Colon (tissue), 2 donors: ENCODE results near the gene IL6.
"Not testable (repeated sequence)": the region's sequence is repeated elsewhere in the genome, so short reads cannot be mapped to it uniquely, and the experiment has no call there.

Source experiments
- FAIRE-seq: peaks from 2 replicates; lab custom pipeline; 2012; peaks lifted over from hg19 to GRCh38; lab: Jason Lieb, UNC
- donor health status: control.
- donor health status: control.

Gene IL6

GRCh38 chr7:22703978-22704610 lies 22.9 kb upstream of the IL6 start:
- not testable (repeated sequence) for FAIRE-seq

GRCh38 chr7:22704722-22705121 lies 22.3 kb upstream of the IL6 start:
- not testable (repeated sequence) for FAIRE-seq

DNA sequence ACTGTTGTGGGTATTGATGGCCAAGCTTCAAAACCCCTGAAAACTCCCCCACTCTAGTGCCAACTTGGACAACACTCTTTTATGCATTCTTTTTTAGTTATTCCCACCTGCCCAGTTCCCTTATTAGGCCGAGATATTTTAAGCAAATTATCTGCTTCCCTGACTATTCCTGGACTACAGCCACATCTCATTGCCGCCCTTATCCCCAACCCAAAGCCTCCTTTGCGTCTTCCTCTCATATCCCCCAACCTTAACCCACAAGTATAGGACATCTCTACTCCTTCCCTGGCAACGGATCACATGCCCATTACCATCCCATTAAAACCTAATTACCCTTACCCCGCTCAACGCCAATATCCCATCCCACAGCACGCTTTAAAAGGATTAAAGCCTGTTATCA lies 21.1 kb upstream of the IL6 start:
- not testable (repeated sequence) for FAIRE-seq

DNA sequence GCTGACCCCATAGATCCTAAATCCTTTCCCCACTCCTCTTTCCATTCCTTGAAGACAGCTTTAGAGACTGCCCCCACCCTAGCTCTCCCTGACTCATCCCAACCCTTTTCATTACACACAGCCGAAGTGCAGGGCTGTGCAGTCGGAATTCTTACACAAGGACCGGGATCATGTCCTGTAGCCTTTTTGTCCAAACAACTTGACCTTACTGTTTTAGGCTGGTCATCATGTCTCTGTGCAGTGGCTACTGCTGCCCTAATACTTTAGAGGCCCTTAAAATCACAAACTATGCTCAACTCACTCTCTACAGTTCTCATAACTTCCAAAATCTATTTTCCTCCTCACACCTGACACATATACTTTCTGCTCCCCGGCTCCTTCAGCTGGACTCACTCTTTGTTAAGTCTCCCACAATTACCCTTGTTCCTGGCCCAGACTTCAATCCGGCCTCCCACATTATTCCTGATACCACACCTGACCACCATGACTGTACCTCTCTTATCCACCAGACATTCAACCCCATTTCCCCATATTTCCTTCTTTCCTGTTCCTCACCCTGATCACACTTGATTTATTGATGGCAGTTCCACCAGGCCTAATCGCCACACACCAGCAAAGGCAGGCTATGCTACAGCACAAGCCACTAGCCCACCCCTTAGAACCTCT lies 19.8 kb upstream of the IL6 start:
- FAIRE-seq: not testable (repeated sequence)

DNA sequence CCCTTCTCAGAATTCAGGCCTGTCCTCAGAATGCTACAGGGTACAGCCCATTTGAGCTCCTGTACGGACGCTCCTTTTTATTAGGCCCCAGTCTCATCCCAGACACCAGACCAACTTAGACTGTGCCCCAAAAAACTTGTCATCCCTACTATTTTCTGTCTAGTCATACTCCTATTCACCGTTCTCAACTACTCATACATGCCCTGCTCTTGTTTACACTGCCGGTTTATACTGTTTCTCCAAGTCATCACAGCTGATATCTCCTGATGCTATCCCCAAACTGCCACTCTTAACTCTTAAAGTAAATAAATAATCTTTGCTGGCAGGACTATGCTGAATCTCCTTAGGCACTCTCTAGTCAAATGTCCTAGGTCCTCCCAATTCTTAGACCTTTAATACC lies 18.8 kb upstream of the IL6 start:
- not testable (repeated sequence) for FAIRE-seq

- not testable (repeated sequence) for FAIRE-seq
These were observed 18.3 kb upstream of the IL6 start for GRCh38 chr7:22708677-22709061.

- FAIRE-seq: not testable (repeated sequence)
These were observed 17.8 kb upstream of the IL6 start for GRCh38 chr7:22709062-22709829.

GRCh38 chr7:22709857-22710256 lies 17.1 kb upstream of the IL6 start:
- no peak for FAIRE-seq

- no peak for FAIRE-seq
These were observed 14.0 kb upstream of the IL6 start for GRCh38 chr7:22712999-22713398.

GRCh38 chr7:22713463-22713862 lies 13.5 kb upstream of the IL6 start:
- FAIRE-seq: no peak

DNA sequence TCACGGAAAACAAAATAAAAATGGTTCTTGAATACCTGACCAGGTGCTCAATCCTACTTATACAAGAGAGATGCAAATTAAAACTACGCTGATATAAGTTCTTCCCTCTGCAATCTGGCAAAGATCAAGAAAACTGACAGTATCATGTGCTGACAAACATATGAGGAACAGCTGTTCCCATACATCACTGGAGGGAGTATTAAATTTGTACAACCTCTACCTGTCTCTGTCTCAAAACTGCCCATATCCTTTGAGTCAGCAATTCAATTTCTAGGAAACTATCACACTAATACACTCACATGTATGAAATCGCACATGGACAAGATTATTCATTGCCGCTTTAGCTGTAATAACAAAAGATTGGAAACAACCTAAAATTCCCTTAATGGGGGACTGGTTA lies 11.0 kb upstream of the IL6 start:
- no peak for FAIRE-seq

GRCh38 chr7:22717760-22718159 lies 9.2 kb upstream of the IL6 start:
- no peak for FAIRE-seq

- FAIRE-seq: no peak
These were observed 8.7 kb upstream of the IL6 start for GRCh38 chr7:22718200-22718711.

- no peak for FAIRE-seq
These were observed 8.0 kb upstream of the IL6 start for GRCh38 chr7:22718911-22719420.

- no peak for FAIRE-seq
These were observed 5.9 kb upstream of the IL6 start for GRCh38 chr7:22720791-22721786.

DNA sequence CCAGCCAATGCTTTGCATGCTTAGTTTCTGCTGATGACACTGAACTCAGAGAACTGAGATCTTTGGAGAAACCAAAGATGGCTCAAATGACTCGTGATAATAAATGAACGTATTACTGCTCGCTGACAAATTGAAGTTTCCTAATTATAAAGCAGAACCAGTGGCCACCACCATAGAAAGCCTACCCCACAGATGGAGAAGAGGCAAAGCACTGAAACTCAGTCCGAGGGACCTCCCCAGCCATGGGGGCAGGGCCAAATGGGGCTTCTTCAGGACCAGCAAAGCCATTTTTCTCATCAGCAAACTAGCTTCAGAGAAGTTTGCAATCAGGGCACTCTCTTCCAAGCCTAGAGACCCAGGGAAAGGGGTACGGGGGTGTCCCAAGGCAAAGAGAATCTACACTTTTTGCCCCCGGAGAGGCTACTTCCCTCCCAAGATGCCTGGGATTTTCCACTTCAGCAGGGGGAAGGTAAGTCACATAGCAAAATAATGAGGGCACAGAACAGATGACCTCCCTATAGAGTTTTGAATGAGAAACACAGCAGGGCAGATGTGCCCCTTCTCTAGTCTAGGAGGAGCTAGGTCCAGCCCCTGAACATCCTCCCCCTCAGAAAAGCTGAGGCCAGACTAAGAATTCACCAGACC lies 4.3 kb upstream of the IL6 start:
- no peak for FAIRE-seq

GRCh38 chr7:22723181-22723601 lies 3.8 kb upstream of the IL6 start:
- FAIRE-seq: no peak

DNA sequence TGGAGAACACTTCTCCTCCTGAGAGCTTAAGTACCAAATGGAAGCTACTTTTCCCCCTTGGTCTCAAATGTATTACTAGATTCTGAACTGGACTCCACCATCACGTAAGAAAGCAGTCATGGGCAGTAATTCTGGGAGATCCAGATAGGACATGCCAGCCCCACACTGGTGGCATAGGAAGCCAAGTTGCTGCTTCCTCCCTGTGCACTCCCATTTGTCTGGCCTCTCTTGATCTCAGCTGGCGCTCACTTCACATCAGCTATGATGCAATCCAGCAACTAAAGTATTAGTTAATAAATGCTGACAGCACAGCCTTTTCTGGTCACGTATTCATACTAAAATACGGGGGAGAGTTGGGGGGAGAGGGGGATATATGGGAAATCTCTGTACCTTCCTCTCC lies 3.4 kb upstream of the IL6 start:
- no peak for FAIRE-seq

GRCh38 chr7:22724861-22725260 lies 2.1 kb upstream of the IL6 start:
- FAIRE-seq: no peak

- FAIRE-seq: no peak
These were observed 1.4 kb upstream of the IL6 start for GRCh38 chr7:22725585-22725984.

GRCh38 chr7:22726345-22726906 lies 574 bp upstream of the IL6 start:
- no peak for FAIRE-seq
